ENCODE measurements around the gene PPM1M.

PPM1M gene

DNA sequence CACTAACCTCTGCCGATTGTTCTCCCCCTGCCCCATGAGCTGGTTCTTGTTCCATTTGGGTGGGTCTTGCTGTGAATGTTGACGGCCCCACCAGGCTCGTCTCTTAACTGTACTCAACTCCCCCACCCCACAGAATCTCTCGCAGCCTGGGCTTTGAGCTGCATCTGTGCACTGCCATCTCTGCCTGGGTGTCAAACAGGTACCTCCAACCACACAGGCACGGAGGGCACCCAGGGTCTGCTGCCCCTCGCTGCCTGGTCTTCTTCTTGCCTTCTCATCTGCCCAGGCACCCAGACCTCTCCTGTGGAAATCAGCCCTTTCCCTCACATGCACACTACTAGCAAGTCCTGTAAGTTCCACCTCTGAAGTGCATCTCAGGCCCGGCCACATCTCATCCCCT is 30.2 kb upstream of the PPM1M start:
- no peak overlapping the region for H3K4me3 ChIP-seq (ENCODE audit: low read depth, low read length)

DNA sequence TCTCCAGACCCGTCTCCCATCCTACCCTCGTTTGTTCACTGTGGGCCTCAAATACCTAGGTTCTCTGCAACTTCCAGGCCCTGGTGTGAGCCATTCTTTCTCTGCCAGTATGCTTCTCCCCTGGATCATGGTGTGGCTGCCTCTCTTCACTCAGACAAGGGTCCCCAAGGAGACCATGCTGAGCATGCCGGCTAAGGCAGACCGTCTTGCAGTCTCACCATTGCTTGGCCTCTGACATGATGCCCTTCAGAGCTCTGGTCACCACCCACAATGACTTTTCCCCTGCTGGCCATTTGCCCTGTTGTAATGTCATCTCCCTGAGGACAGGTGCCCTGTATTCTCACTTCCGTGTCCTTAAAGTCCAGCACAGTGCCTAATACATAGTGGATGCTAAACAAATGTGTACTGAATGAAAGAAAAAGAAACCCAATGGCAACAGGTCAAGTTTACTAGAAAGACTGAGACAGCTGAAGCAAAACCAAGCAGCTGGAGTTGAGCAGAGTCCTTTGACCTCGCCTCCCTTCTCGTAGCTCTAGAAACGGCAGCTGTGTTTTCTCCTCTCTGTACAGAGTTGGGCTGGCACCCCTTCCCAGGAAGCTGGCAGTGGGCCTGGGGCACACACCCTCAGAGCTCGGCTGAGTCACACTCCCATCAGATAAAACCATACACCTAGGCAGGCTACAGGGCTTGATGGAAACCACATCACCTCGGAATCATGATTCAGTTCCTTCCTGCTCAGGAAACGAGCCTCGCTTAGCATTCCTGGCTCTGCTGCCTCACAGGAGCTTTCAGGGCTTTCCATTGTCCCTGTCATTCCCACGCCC is 28.8 kb upstream of the PPM1M start:
- no peak overlapping the region for H3K4me3 ChIP-seq (ENCODE audit: low read depth, low read length)

DNA sequence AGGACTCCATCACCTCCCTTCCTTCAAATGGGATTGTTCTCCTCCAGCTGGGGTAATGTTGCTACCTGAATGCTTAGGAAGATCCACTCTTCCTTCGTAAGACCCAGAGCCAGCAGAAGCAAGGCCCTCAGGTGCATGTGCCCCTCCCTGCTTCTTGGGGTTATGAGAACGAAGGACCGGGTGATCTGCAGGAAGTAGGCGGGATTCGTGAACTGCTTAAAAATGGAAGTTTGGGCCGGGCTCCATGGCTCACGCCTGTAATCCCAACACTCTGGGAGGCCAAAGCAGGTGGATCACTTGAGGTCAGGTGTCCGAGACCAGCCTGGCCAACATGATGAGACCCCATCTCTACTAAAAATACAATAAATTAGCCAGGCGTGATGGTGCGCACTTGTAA is 28.2 kb upstream of the PPM1M start:
- H3K4me3 ChIP-seq (ENCODE audit: low read depth, low read length): no peak overlapping the region

DNA sequence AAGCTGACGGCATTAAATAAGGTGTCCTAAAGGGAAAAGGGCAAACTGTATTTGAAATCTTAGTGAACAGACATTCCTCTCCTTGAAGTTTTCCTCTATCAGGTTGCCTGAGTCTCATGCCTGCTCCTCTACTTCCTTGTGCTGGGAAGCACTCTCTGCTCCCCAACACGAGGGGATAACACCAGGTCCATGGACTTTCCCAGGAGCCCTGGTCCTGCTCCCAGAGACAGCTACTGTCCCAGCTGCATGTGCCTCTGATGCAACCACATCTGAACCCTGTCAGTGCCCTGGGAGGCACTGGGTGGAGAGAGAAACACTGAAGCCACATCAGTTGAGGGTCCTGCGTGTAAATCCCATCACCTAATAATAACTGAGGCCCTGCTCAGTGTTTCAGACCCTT is 27.5 kb upstream of the PPM1M start:
- no peak overlapping the region for H3K4me3 ChIP-seq (ENCODE audit: low read depth, low read length)

DNA sequence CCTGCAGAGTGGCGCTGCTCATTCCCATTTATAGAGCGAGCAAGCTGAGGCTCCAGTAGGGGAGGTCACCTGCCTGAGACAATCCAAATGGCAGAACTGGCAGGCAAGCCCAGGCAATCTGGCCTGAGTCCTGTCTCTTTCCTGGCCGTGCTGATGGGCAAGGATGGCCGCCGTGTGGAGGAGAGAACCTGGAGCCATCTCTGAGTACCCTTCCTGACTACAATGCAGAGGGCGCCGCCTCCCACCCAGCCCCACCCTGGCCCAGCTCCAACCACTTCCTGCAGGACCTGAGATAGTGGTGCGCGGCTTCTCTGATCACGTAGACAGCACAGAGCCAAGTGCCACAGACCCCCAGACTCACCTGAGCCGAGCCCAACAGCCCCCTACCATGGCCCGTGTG is 27.1 kb upstream of the PPM1M start:
- H3K4me3 ChIP-seq (ENCODE audit: low read depth, low read length): no peak overlapping the region

DNA sequence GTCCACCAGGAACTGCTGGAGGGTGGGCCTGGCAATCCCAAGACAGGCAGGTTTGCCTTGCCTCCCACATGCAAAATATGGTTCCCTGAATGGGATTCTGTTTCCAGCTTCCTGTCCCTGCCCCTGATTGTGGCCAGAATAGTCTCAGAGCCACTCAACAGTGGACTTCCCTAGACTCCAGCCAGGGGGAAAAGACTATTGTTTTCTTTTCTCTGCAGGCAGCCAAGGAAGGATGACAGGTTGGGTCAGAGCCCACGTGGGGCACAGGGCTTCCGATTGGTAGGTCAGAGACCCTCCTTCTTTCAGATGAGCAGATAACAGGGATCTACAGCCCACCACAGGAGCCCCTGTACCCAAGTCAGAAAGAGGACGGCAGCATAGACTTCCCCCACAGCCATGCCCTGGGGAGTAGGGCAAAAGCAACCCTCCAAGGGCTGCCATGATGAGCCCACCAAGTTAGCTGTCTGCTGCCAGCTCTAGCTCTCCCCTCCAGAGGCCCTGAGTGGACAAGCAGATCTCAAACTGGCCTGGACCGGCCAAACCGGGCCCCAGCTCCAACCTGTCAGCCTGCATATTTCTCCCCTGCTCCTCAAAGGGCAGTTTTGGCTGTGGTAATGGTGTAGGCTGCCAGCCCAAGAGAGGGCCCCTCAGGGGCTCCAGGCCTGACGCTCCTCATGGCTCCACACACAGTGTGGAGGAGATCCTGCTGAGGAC is 26.5 kb upstream of the PPM1M start:
- H3K4me3 ChIP-seq (ENCODE audit: low read depth, low read length): no peak overlapping the region

DNA sequence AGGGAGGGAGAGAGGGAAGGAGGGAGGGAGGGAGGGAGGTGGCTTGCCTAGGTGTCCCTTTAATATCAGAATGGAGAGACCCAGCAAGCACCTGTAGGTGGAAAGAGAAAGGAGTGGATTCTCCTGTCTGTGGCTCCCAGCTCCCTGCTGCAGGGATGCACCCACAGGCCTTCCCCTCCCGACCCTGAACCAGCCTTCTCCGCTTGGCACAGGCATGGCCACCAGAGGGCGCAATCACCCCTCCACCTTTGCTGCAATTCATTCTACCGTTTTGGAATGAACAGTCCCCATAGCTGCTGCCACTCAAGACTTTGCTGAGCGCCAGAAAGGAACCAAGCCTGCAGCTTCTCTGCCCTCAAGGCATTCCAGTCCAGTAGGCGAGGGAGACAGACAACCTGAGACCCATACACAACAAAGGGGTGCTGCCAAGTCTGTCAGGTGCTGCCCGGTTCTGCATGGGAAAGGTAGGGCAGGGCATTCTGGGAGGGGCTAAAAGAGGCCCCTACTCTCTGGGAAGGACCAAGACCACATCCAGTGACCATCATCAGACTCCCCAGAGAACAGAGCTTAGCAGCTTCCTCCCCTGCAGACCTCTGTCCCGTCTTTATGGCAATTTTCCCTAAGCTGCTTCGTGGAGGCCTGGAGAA is 25.1 kb upstream of the PPM1M start:
- H3K4me3 ChIP-seq (ENCODE audit: low read depth, low read length): no peak overlapping the region

DNA sequence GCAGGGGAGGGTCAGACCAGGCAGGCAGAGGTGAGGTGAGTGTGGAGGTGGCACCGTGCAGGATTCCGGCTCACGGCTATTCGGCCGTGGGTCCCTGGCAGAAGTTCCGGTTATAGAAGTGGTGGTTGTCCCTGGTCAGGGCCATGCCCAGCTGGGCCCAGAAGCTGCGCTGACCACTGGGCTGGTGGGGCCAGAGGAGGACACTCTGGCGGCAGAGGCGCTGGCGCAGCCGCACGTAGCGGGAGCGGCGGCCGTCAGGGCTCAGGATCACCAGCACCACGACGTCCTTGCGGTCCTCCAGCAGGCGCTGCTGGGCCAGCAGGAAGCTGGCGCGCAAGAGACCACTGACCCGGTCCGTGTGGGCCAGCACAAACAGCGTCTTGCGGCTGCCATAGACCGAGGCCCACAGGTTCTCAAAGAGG is 24.4 kb upstream of the PPM1M start:
- no peak overlapping the region for H3K4me3 ChIP-seq (ENCODE audit: low read depth, low read length)

DNA sequence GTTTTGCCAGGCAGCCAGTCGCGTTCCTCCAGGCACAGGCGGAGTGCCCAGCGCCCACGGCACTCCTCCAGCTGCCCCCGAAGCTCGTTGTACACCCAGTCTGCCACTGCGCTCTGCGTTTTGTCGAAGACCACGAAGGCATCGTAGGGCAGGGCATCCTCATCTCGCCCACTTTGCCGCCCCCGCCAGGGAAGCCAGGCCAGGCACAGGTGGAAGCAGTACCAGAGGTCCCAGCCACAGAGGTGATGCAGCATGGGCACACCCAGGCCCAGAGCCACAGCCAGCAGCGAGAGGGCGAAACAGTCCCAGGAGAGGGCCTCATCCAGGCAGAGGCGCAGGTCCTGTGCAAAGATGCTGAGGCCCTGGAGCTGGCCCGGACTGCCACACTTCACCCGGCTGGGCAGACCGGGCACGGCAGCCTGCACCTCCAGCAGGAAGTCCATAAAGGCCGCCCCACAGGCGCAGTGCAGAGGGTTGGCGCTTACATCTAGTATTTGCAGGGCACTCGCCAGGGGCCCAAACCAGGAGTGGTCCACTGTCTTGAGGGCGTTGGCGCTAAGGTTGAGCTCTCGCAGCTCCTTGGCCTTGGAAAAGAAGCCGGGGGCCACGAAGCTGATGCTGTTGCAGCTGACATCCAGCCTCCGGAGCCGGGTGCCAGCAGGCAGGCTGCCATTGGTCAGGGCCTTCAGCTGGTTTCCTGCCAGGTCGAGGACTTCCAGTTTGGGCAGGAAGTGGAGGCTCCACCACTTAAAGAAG is 23.8 kb upstream of the PPM1M start:
- no peak overlapping the region for H3K4me3 ChIP-seq (ENCODE audit: low read depth, low read length)

DNA sequence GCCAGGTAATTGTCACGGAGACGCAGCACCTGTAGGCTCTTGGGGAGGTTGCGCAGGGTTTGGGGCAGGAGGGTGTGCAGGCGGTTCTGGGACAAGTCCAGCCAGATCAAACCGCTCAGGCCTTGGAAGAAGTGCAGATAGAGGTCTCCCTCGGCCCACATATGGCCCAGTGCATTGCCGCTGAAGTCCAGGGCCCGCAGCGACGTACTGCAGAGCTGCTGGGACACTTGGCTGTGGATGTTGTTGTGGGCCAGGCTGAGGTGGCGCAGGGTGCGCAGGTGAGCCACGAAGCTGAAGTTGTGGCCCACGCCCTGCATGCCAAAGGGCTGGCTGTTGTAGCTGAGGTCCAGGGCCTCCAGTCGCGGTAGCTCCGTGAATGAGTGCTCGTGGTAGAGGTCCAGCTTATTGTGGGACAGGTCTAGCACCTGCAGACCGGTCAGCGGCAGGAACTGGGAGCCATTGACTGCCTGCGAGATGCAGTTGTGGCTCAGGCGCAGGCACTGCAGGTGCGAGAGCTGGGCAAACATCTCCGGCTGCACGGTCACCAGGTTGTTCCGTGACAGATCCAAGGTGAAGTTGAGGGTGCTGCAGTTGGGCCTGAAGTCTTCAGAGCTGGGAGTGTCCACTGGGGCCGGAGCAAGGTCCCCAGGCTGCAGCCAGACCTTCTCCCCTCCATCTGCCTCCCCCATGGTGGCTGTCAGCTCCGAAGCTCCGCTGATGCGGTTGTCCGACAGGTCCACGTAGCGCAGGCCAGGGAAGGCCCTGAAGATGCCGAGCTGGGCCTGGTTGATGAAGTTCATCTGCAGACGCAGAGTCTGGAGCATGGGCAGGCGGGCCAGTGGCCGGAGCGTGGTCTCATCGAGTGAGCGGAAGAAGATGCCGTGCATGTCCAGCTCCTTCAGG is 23.0 kb upstream of the PPM1M start:
- no peak overlapping the region for H3K4me3 ChIP-seq (ENCODE audit: low read depth, low read length)

DNA sequence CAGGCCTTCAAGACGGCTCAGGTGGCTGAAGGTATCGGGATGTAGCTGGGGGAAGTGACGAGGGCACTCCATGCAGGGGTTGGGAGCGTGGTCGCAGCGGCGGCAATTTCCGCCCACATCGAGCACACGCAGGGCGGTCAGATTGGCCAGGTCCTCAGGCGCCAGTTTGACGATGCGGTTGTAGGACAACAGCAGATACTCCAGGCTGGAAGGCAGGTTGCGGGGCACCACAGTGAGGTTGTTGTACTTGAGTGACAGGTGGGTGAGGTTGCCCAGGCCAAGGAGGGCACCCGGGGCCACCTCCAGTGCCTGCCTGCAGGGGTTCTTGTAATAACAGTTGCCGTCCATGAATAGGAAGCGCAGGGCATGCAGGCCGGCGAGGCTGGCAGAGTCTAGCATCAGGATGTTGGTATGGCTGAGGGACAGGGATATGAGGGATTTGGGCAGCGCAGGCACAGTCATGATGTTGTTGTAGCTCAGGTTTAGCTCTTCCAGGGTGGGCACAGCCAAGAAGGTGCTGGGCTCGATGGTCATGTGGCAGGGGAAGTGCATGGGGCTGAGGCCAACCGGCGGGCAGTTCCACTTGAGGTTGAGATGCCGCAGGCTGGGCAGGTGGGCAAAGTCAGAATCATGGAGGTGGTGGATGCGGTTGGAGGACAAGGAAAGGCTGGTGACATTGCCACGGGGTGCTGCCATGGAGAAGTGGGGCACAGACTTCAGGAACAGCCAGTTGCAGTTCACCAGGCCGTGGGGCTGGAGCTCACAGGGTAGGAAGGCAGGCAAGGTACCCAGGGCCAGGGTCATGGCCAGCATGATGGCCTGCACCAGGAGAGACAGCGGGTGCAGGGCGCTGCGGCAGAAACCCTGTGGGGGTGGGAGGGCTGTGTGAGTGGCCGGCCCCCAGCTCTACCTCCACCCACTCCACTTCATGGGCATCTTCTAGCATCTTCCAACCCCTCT is 21.8 kb upstream of the PPM1M start:
- H3K4me3 ChIP-seq (ENCODE audit: low read depth, low read length): no peak overlapping the region

DNA sequence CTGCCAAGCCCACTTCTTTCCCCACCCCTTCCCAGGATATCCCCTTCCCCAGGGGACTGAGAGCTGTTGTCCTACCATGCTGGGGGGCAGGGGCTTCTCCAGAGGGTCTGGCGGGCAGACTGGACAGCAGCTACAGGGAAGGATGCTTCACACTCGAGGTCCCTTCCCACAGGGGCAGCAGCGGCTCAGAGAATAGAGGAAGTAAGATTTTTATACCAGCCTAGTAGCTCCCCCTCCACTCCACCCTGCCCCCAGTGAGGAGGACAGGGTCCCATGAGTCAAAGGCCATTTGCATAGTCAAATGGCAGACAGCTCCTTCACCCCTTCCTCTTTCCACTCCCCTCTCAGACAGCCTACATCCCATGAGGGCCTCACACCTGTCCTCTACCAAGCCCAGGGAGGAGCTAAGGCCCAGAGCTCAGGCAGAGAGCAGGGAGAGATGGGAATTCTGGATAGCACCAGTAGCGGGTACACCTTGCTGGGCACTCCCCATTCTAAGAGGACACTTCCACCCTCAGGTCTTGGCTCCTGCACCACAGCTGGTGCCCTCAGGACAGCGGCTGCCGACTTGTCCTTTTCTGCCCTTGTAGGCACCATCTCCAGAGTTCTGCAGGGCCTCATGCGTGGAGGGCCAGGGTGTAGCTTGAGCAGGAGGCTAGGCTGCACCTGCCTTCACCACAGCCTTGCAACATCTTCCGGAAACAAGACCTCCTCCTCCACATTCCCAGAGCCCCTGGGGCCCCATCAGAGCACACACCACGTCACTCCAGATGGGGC is 19.9 kb upstream of the PPM1M start, which contains the start of gene TLR9:
Gene TLR9, minus strand, starts transcription at position 194 of the 777 bp plus-strand sequence. Its CDS starts 116 bp downstream, at position 78.
- no peak within 1 kb of the TSS for H3K4me3 ChIP-seq (ENCODE audit: low read depth, low read length)

DNA sequence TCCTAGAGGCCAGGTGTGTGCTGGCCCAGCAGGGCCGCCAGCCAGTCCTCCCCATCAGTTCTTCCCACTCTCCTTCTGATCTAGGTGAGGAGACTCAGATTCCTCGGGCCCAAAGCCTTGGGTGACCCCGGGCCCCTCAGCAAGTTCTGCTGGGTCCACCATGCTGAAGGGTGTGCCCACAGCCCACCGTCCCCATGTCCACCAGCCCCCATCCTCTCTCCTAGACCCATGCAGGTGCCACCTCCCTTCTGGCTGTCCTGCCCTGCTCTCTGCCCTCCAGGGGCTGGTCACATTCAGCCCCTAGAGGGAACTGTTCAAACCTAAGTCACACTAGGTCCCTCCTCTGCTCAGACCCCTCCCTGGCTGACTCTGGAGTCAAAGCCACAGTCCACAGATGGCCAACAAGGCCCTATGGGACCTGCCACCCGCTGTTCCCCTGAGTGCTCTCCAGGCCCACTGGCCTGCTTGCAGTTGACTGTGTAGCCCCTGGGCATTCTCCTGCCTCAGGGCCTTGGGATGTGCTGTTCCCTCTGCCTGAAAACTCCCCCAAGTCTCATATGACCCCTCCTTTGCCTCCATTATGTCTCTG is 19.2 kb upstream of the PPM1M start:
- no peak overlapping the region for H3K4me3 ChIP-seq (ENCODE audit: low read depth, low read length)

DNA sequence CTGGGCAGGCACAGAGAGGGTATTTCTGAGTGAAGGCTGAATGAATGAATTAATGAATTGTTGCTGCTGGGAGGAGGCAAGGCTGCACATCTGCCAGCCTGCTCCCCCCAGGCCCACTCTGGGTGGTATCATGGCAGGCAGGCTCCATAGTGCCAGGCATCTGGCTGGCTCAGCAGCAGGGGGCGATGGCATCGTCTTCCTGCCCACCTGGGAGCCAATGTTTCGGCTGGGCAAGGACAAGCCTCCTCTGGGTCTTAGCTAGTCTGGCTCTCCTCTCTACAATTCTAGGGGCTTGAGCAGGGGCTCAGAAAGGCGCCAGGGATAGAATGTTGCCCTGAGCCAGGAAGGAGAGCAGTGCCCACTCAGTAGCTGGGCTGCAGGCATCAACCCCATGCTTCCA is 18.4 kb upstream of the PPM1M start:
- no peak overlapping the region for H3K4me3 ChIP-seq (ENCODE audit: low read depth, low read length)

DNA sequence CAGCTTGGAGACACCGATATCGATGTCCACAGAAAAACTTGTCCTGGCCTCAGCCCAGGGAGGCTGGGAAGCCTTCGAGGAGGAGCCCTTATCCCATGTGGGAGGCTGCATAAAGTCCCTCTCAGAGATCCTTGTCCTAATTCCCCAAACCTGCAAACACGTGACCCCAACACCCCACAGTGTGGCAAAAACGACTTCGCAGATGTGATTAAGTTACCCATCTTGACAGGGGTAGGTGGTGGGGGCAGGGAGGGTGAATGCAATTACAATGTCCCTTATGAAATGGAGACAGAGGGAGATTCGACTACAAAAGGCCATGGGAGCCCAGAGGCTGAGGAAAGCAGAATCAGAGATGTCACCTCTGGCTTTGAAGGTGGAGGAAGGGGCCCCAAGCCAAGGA is 17.8 kb upstream of the PPM1M start:
- H3K4me3 ChIP-seq (ENCODE audit: low read depth, low read length): no peak overlapping the region

DNA sequence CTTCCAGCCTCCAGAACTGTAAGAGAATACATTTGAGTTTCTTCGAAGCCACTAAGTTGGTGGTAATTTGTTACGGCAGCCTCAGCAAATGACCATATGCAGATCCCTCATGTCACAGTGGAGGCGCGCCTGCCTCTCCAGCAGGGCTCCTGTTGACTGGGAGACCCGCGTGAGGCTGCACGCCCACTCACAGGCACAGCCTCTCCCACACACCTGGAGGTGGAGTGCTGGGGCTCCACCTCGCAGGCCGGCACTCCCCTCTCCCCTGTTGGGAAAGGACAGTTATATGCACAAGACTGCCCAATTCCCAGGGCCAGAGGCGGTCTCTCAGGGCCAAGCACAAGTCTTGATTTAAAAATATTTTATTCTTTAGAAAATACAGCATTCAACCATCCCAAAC is 17.3 kb upstream of the PPM1M start:
- H3K4me3 ChIP-seq (ENCODE audit: low read depth, low read length): no peak overlapping the region

DNA sequence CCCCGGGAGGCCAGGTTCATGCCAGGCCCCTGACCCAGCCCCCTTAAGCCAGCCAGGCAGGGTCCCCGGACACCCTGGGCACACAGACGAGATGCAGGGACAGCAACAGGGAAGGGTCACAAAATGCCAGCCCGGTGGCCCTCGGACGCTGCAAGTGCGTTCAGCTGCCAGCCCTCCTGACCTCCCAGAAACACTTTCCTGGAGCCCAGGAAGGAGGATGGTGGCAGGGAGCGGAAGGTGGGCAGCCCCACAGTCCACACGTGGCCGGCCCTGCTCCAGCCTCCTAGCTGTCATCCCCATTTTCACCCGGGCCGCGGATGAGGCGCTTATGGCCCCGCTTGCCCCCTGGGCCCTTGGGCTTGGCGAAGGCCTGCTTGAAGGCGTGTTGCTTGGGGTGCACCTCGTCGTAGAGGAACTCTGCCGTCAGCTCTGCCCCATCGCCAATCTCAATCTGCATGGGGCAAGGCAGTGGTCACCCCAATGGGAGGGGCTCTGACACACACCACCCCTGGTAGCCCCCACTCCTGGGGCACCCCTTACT is 16.7 kb upstream of the PPM1M start:
- no peak overlapping the region for H3K4me3 ChIP-seq (ENCODE audit: low read depth, low read length)

DNA sequence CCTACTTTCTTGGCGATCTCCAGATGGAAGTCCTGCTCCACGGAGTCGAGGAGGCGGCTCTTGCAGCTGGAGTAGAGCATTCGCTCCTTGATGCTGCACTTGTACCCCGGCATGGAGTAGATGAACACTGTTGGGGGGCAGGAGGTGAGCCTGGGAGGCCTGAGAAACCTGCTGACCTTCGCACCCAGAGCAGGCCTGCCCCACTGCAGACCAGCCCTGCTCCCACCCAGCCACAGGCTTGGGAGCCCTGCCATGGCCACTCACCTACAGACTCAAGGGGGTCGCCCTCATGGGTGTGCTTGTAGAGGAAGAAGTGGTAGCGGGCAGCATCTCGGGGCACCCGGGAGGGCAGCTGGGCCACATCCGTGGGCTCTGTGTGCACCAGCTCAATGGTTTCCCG is 15.9 kb upstream of the PPM1M start:
- H3K4me3 ChIP-seq (ENCODE audit: low read depth, low read length): no peak overlapping the region

Measured in iPS-11a (cell line).